GM12865 (cell line): ENCODE results near the gene ACKR4.

ENCODE experiments used
- DNase-seq: peaks from one replicate; pipeline ENCODE4 v3.0.0; 2010; ENCODE audit warnings: low read depth
- H3K4me3 ChIP-seq: 2 replicates; pipeline ENCODE4 v1.5.1; 2011; ENCODE audit warnings: mild to moderate bottlenecking, low read depth, low read length, control low read depth
- CTCF ChIP-seq: IDR thresholded peaks from 2 replicates; pipeline ENCODE4 v1.5.1; 2011; ENCODE audit warnings: low read length, control low read depth, low read depth, inconsistent platforms; ENCODE audit not compliant: insufficient read depth; ENCODE audit errors: missing control alignments

The ACKR4 gene

GRCh38 chr3:132596816-132597433 is at the start of gene ACKR4:
TSS of gene ACKR4 (plus strand) at chr3:132597270. CDS start at chr3:132600398, 3,128 bp downstream.
- no peak for TF ChIP-seq CTCF
- peak; percentile 2 for DNase-seq
- peak within 1 kb of the TSS; percentile 8; the same call in 1 of the 2 replicates for H3K4me3 ChIP-seq

- no peak for TF ChIP-seq CTCF
- H3K4me3 ChIP-seq = no peak overlapping the region
- no peak for DNase-seq
Measured at GRCh38 chr3:132549169-132549568, 47.9 kb upstream of the ACKR4 start.

- H3K4me3 ChIP-seq = no peak overlapping the region
- DNase-seq = peak; percentile 24
- TF ChIP-seq CTCF = no peak
Measured at GRCh38 chr3:132549890-132550578, 47.0 kb upstream of the ACKR4 start.

- DNase-seq = no peak
- H3K4me3 ChIP-seq = no peak overlapping the region
- TF ChIP-seq CTCF = no peak
Measured at GRCh38 chr3:132550579-132551305, 46.3 kb upstream of the ACKR4 start.

- H3K4me3 ChIP-seq = no peak overlapping the region
- TF ChIP-seq CTCF = no peak
- DNase-seq = no peak
Measured at GRCh38 chr3:132553826-132554225, 43.2 kb upstream of the ACKR4 start.

GRCh38 chr3:132554437-132554836 is 42.6 kb upstream of the ACKR4 start:
- no peak for TF ChIP-seq CTCF
- no peak overlapping the region for H3K4me3 ChIP-seq
- DNase-seq = no peak
